ENCODE measurements around the gene GABRA5.
"Not testable (repeated sequence)": the region's sequence is repeated elsewhere in the genome, so short reads cannot be mapped to it uniquely, and the experiment has no call there.

GABRA5 gene

GRCh38 chr15:26886566-26886965, 19.7 kb downstream of the GABRA5 start:
- H3K27me3 Mint-ChIP-seq, result no peaks in the 10 kb centered on the region
- H3K27ac Mint-ChIP-seq, result no peak overlapping the region
- H3K9me3 Mint-ChIP-seq, result peaks cover 0 to 2% of the 10 kb centered on the region in 2 donors
- DNase-seq (no peak), ATAC-seq (replicated peaks) (no peak)
- no peaks in the 10 kb centered on the region for H3K36me3 Mint-ChIP-seq (ENCODE audit: insufficient read depth)
- no peaks in the 10 kb centered on the region for H3K4me1 Mint-ChIP-seq (ENCODE audit: low read depth in 2 of 2)
- no peak overlapping the region for H3K4me3 Mint-ChIP-seq

- no peak for DNase-seq
- no peak for ATAC-seq (replicated peaks)
- Mint-ChIP-seq H3K9me3 (peaks cover 6 to 7% of the 10 kb centered on the region in 2 donors), H3K36me3 (ENCODE audit: insufficient read depth) (no peaks in the 10 kb centered on the region), H3K27ac (no peak overlapping the region), H3K27me3 (no peaks in the 10 kb centered on the region), H3K4me3 (no peak overlapping the region), H3K4me1 (ENCODE audit: low read depth in 2 of 2) (no peaks in the 10 kb centered on the region)
These were observed 21.2 kb downstream of the GABRA5 start for GRCh38 chr15:26887926-26888666.

GRCh38 chr15:26888761-26889160, 21.9 kb downstream of the GABRA5 start:
- no peak for DNase-seq
- Mint-ChIP-seq H3K27me3 (no peaks in the 10 kb centered on the region), H3K36me3 (ENCODE audit: insufficient read depth) (no peaks in the 10 kb centered on the region), H3K27ac (no peak overlapping the region), H3K4me3 (no peak overlapping the region), H3K9me3 (peaks cover 7 to 11% of the 10 kb centered on the region in 2 donors), H3K4me1 (ENCODE audit: low read depth in 2 of 2) (no peaks in the 10 kb centered on the region)
- ATAC-seq (replicated peaks), result no peak

GRCh38 chr15:26889298-26889898, 22.5 kb downstream of the GABRA5 start:
- peaks cover 7 to 12% of the 10 kb centered on the region in 2 donors for H3K9me3 Mint-ChIP-seq
- no peak overlapping the region for H3K4me3 Mint-ChIP-seq
- no peaks in the 10 kb centered on the region for H3K27me3 Mint-ChIP-seq
- no peaks in the 10 kb centered on the region for H3K4me1 Mint-ChIP-seq (ENCODE audit: low read depth in 2 of 2)
- H3K36me3 Mint-ChIP-seq (ENCODE audit: insufficient read depth), result no peaks in the 10 kb centered on the region
- no peak for ATAC-seq (replicated peaks)
- no peak overlapping the region for H3K27ac Mint-ChIP-seq
- no peak for DNase-seq

- H3K36me3 Mint-ChIP-seq (ENCODE audit: insufficient read depth), result no peaks in the 10 kb centered on the region
- H3K4me3 Mint-ChIP-seq, result no peak overlapping the region
- DNase-seq (no peak), ATAC-seq (replicated peaks) (no peak)
- no peaks in the 10 kb centered on the region for H3K4me1 Mint-ChIP-seq (ENCODE audit: low read depth in 2 of 2)
- peaks cover 13 to 19% of the 10 kb centered on the region in 2 donors for H3K9me3 Mint-ChIP-seq
- no peaks in the 10 kb centered on the region for H3K27me3 Mint-ChIP-seq
- H3K27ac Mint-ChIP-seq, result no peak overlapping the region
These were observed 23.6 kb downstream of the GABRA5 start for GRCh38 chr15:26890451-26890850.

- Mint-ChIP-seq H3K4me3 (no peak overlapping the region), H3K27ac (no peak overlapping the region), H3K36me3 (ENCODE audit: insufficient read depth) (no peaks in the 10 kb centered on the region), H3K27me3 (no peaks in the 10 kb centered on the region), H3K4me1 (ENCODE audit: low read depth in 2 of 2) (no peaks in the 10 kb centered on the region), H3K9me3 (peaks cover 12 to 19% of the 10 kb centered on the region in 2 donors)
- DNase-seq, result no peak
- ATAC-seq (replicated peaks), result no peak
These were observed 24.1 kb downstream of the GABRA5 start for GRCh38 chr15:26890988-26891387.

- H3K9me3 Mint-ChIP-seq, result peaks cover 12 to 19% of the 10 kb centered on the region in 2 donors
- H3K27ac Mint-ChIP-seq, result no peak overlapping the region
- ATAC-seq (replicated peaks), result no peak
- DNase-seq, result no peak
- H3K36me3 Mint-ChIP-seq (ENCODE audit: insufficient read depth), result no peaks in the 10 kb centered on the region
- H3K27me3 Mint-ChIP-seq, result no peaks in the 10 kb centered on the region
- no peak overlapping the region for H3K4me3 Mint-ChIP-seq
- H3K4me1 Mint-ChIP-seq (ENCODE audit: low read depth in 2 of 2), result no peaks in the 10 kb centered on the region
These were observed 24.8 kb downstream of the GABRA5 start for GRCh38 chr15:26891448-26892181.

GRCh38 chr15:26892182-26892518, 25.3 kb downstream of the GABRA5 start:
- Mint-ChIP-seq H3K9me3 (peaks cover 12 to 19% of the 10 kb centered on the region in 2 donors), H3K4me1 (ENCODE audit: low read depth in 2 of 2) (no peaks in the 10 kb centered on the region), H3K27me3 (no peaks in the 10 kb centered on the region), H3K27ac (no peak overlapping the region), H3K36me3 (ENCODE audit: insufficient read depth) (no peaks in the 10 kb centered on the region), H3K4me3 (no peak overlapping the region)
- DNase-seq (no peak), ATAC-seq (replicated peaks) (no peak)

GRCh38 chr15:26892678-26893077, 25.8 kb downstream of the GABRA5 start:
- Mint-ChIP-seq H3K4me1 (ENCODE audit: low read depth in 2 of 2) (no peaks in the 10 kb centered on the region), H3K27ac (no peak overlapping the region), H3K36me3 (ENCODE audit: insufficient read depth) (no peaks in the 10 kb centered on the region), H3K4me3 (no peak overlapping the region), H3K9me3 (peaks cover 12 to 19% of the 10 kb centered on the region in 2 donors), H3K27me3 (no peaks in the 10 kb centered on the region)
- DNase-seq (no peak), ATAC-seq (replicated peaks) (no peak)

- Mint-ChIP-seq H3K27me3 (no peaks in the 10 kb centered on the region), H3K4me1 (ENCODE audit: low read depth in 2 of 2) (no peaks in the 10 kb centered on the region), H3K4me3 (no peak overlapping the region), H3K27ac (no peak overlapping the region), H3K9me3 (peaks cover 15 to 19% of the 10 kb centered on the region in 2 donors), H3K36me3 (ENCODE audit: insufficient read depth) (no peaks in the 10 kb centered on the region)
- no peak for ATAC-seq (replicated peaks)
- DNase-seq, result no peak
These were observed 26.6 kb downstream of the GABRA5 start for GRCh38 chr15:26893351-26894065.

GRCh38 chr15:26894181-26894580, 27.3 kb downstream of the GABRA5 start:
- Mint-ChIP-seq H3K27me3 (no peaks in the 10 kb centered on the region), H3K9me3 (peaks cover 15 to 19% of the 10 kb centered on the region in 2 donors), H3K4me3 (no peak overlapping the region), H3K27ac (no peak overlapping the region), H3K36me3 (ENCODE audit: insufficient read depth) (no peaks in the 10 kb centered on the region), H3K4me1 (ENCODE audit: low read depth in 2 of 2) (no peaks in the 10 kb centered on the region)
- no peak for DNase-seq
- ATAC-seq (replicated peaks), result no peak

- not testable (repeated sequence) for H3K4me3 Mint-ChIP-seq
These were observed 28.5 kb downstream of the GABRA5 start for GRCh38 chr15:26895346-26895745.

GRCh38 chr15:26899658-26900057, 32.8 kb downstream of the GABRA5 start:
- Mint-ChIP-seq H3K36me3 (ENCODE audit: insufficient read depth) (no peaks in the 10 kb centered on the region), H3K4me1 (ENCODE audit: low read depth in 2 of 2) (no peaks in the 10 kb centered on the region), H3K4me3 (no peak overlapping the region), H3K9me3 (peaks cover 11% of the 10 kb centered on the region in 2 donors), H3K27me3 (no peaks in the 10 kb centered on the region), H3K27ac (no peak overlapping the region)
- ATAC-seq (replicated peaks) (no peak), DNase-seq (no peak)

More at GRCh38 chr15:26895346-26895745, 28.5 kb downstream of the GABRA5 start:
- not testable (repeated sequence) for DNase-seq; H3K27me3 Mint-ChIP-seq; ATAC-seq (replicated peaks); H3K4me1 Mint-ChIP-seq (ENCODE audit: low read depth in 2 of 2); H3K27ac Mint-ChIP-seq; H3K36me3 Mint-ChIP-seq (ENCODE audit: insufficient read depth)
- peaks cover 15 to 19% of the 10 kb centered on the region in 2 donors for H3K9me3 Mint-ChIP-seq

Measured in effector memory CD8-positive, alpha-beta T cell (primary cell).